Measurements from ENCODE around the gene KCTD1. TPM values are rescaled to one million over a fixed set of nuclear protein-coding genes. Genes with fewer than 3 reads are reported as not detected.

The KCTD1 gene
- total and polyA plus RNA-seq, 2 of the 8 experiments (the other 6 are each of a cell fraction or from before 2014, with no cell fraction given), result 7.7 to 14.0 TPM

DNA sequence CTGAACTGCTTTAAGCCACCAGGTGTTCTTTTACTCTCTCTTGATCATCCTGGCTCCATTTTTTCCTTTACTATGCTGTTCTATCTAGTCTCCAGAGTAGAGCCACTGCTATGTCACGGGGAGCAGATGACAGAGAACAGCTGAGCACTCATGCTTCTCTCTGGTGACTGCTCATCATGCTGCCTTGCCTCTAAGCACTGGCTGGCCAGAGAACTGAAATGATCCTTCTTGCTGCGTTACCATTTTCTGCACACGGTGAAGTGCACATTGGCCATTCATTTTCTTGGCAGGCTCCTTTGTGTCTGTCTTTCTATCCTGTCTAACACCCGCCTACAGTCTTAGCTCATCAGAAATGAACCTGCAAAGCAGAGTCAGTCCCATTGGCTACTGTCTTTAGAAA is 86.0 kb downstream of the KCTD1 start:
- no peak overlapping the region for H4K91ac ChIP-seq (replicated peaks; ENCODE audit: insufficient read length, low read length)
- no peak overlapping the region for H3K4me3 ChIP-seq (ENCODE audit: extremely low read depth in 1 of 4, insufficient read depth in 2 of 4, low read depth in 3 of 4, low read length in 4 of 4)
- FAIRE-seq (no peak), DNase-seq (ENCODE audit: low read depth in 1 of 2, low spot score in 2 of 2) (no peak)
- no peaks in the 10 kb centered on the region for H3K9me3 ChIP-seq (ENCODE audit: insufficient read depth in 2 of 2, low read depth in 1 of 2, low read length in 1 of 2)
- H3K23me2 ChIP-seq (ENCODE audit: low read depth, low read length), result no peaks in the 10 kb centered on the region
- ChIA-PET CTCF (ENCODE audit: partially characterized antibody) (interaction anchor here (1.4 to 1.7 kb wide), 2 partner anchors 10 to 16 kb away, joined by 3 to 5 read pairs; no protein-coding TSS in a partner anchor), POLR2A (ENCODE audit: partially characterized antibody) (no interaction called here)
- H3K4me1 ChIP-seq (replicated peaks in 1 of 4; ENCODE audit: control insufficient read depth in 3 of 4, insufficient read depth in 4 of 4, low read length in 3 of 4), result peaks cover 3 to 8% (median 5%) of the 10 kb centered on the region in 4 experiments
- no peaks in the 10 kb centered on the region; a peak in 1 of 8 replicates for H3K36me3 ChIP-seq (ENCODE audit: control insufficient read depth in 2 of 4, insufficient read depth in 4 of 4, low read length in 3 of 4)
- H3K27me3 ChIP-seq (replicated peaks in 1 of 4; ENCODE audit: control insufficient read depth in 3 of 4, extremely low read depth in 1 of 4, insufficient read depth in 3 of 4, low read length in 3 of 4), result peaks cover 0 to 7% (median 5%) of the 10 kb centered on the region in 4 experiments; a peak in 3 of 7 replicates
- no peaks in the 10 kb centered on the region for H3K79me2 ChIP-seq (ENCODE audit: control insufficient read depth in 1 of 2, insufficient read depth in 2 of 2, low read length in 2 of 2)
- no peak overlapping the region for H3K27ac ChIP-seq (ENCODE audit: low read depth, low read length)
- H4K20me1 ChIP-seq (replicated peaks in 1 of 2; ENCODE audit: control insufficient read depth in 1 of 2, insufficient read depth in 2 of 2, low read length in 2 of 2), result no peaks in the 10 kb centered on the region
- H4K5ac ChIP-seq (ENCODE audit: insufficient read length, low read depth, low read length), result no peak overlapping the region
- H2BK12ac ChIP-seq (ENCODE audit: low read depth, low read length), result no peak overlapping the region
- no peak overlapping the region for H2BK120ac ChIP-seq (replicated peaks; ENCODE audit: low read depth, low read length)
- WGBS, 2 experiments (ENCODE audit: extremely low coverage in 1 of 2, insufficient coverage in 1 of 2, insufficient read length in 1 of 2, insufficient replicate concordance in 2 of 2, low coverage in 1 of 2, low lambda C conversion rate in 2 of 2, missing lambda C conversion rate in 1 of 2), result 96% methylated on average over 4 of the region's 4 CpGs; no CpG with 5 or more reads in 1 of the 2 experiments
- H2BK20ac ChIP-seq (ENCODE audit: low read length), result no peak overlapping the region
- H3K14ac ChIP-seq (ENCODE audit: insufficient read length), result no peak overlapping the region
- no peak overlapping the region for H3K4me2 ChIP-seq (ENCODE audit: insufficient read depth in 1 of 2, low read depth in 2 of 2, low read length in 2 of 2)
- H2BK5ac ChIP-seq (ENCODE audit: low read depth, low read length), result no peak overlapping the region
- no peak overlapping the region for H2AK5ac ChIP-seq (ENCODE audit: low read depth, low read length)
- H2AFZ ChIP-seq (ENCODE audit: low read length), result no peak overlapping the region
- H2BK15ac ChIP-seq (ENCODE audit: low read length), result no peak overlapping the region
- H3K18ac ChIP-seq (ENCODE audit: extremely low read depth, low read length), result no peak overlapping the region
- H4K8ac ChIP-seq (ENCODE audit: extremely low read depth, insufficient read depth, low read length), result no peak overlapping the region
- no peak overlapping the region for H3K9ac ChIP-seq (replicated peaks in 1 of 4; ENCODE audit: extremely low read depth in 1 of 4, low read depth in 3 of 4, low read length in 3 of 4)
- no peak overlapping the region for H3K56ac ChIP-seq (replicated peaks; ENCODE audit: insufficient read length, low read depth, low read length)
- H3K23ac ChIP-seq (ENCODE audit: insufficient read length), result no peak overlapping the region
- H3K4ac ChIP-seq (replicated peaks; ENCODE audit: insufficient read length, low read depth, low read length), result no peak overlapping the region
- no peaks in the 10 kb centered on the region for H3K79me1 ChIP-seq (ENCODE audit: low read depth, low read length)
- TF ChIP-seq CREB1 (IDR thresholded peaks at IDR 0.05) (no peak), SIN3A (conservative IDR thresholded peaks at IDR 0.05 in 1 of 2, IDR thresholded peaks at IDR 0.05 in 1 of 2; ENCODE audit: low read depth in 1 of 2, low read length in 2 of 2) (no peak), POLR2AphosphoS5 (IDR thresholded peaks at IDR 0.05; ENCODE audit: low read depth, low read length) (no peak), KDM4A (IDR thresholded peaks at IDR 0.05; ENCODE audit: low read depth, low read length, severe bottlenecking) (no peak), NRF1 (IDR thresholded peaks at IDR 0.05; ENCODE audit: low read depth, low read length) (no peak)

Data from H1 (cell line).